Stimulated activated CD4-positive, alpha-beta T cell treated with anti-CD3 and anti-CD28 coated beads, Interleukin-2, amount 100 ng/mL, for 4 hours (primary cell): Measurements from ENCODE around the gene HSPA2.

Experiments used
- DNase-seq: peaks from one replicate; pipeline ENCODE4 v3.0.0-alpha.2; 2020; ENCODE audit warnings: low read depth

HSPA2 gene

GRCh38 chr14:64540208-64541202, at the start of gene HSPA2:
Gene HSPA2 (plus strand): TSS chr14:64540741. CDS start chr14:64540850, 109 bp downstream.
- DNase-seq, result peak; percentile 90

- DNase-seq, result no peak
Observed at GRCh38 chr14:64491637-64492036, 48.9 kb upstream of the HSPA2 start.

- DNase-seq, result no peak
Observed at GRCh38 chr14:64493455-64493854, 47.1 kb upstream of the HSPA2 start.

GRCh38 chr14:64495252-64495651, 45.3 kb upstream of the HSPA2 start:
- DNase-seq, result no peak

GRCh38 chr14:64496764-64497163, 43.8 kb upstream of the HSPA2 start:
- DNase-seq, result no peak

- no peak for DNase-seq
Observed at GRCh38 chr14:64500088-64500487, 40.5 kb upstream of the HSPA2 start.

- no peak for DNase-seq
Observed at GRCh38 chr14:64501411-64502171, 39.0 kb upstream of the HSPA2 start.

- DNase-seq, result no peak
Observed at GRCh38 chr14:64502456-64502855, 38.1 kb upstream of the HSPA2 start.

- no peak for DNase-seq
Observed at GRCh38 chr14:64502887-64503433, 37.6 kb upstream of the HSPA2 start.

- peak; percentile 96 for DNase-seq
Observed at GRCh38 chr14:64503434-64504309, 36.9 kb upstream of the HSPA2 start, which contains the start of gene ZBTB25. Gene ZBTB25 (minus strand): TSS chr14:64503838. CDS start chr14:64490533, 13,305 bp downstream.

- peak; percentile 79 for DNase-seq
Observed at GRCh38 chr14:64504310-64504896, 36.1 kb upstream of the HSPA2 start, which contains the start of gene ZBTB1. Gene ZBTB1 (plus strand): TSS chr14:64504770. CDS start chr14:64521505, 16,735 bp downstream.

- peak; percentile 80 for DNase-seq
Observed at GRCh38 chr14:64504897-64505794, 35.4 kb upstream of the HSPA2 start.

- no peak for DNase-seq
Observed at GRCh38 chr14:64506721-64507120, 33.8 kb upstream of the HSPA2 start.

- peak; percentile 49 for DNase-seq
Observed at GRCh38 chr14:64507376-64508156, 33.0 kb upstream of the HSPA2 start.

GRCh38 chr14:64508215-64508776, 32.2 kb upstream of the HSPA2 start:
- DNase-seq, result no peak

GRCh38 chr14:64509036-64509435, 31.5 kb upstream of the HSPA2 start:
- no peak for DNase-seq

- peak; percentile 50 for DNase-seq
Observed at GRCh38 chr14:64510825-64511671, 29.5 kb upstream of the HSPA2 start.

- DNase-seq, result no peak
Observed at GRCh38 chr14:64513271-64513670, 27.3 kb upstream of the HSPA2 start.
